GM23248 (cell line): ENCODE measurements around the gene KRR1. TPM values are rescaled to one million over a fixed set of nuclear protein-coding genes. Genes with fewer than 3 reads are reported as not detected.
"Not testable (repeated sequence)": the region's sequence is repeated elsewhere in the genome, so short reads cannot be mapped to it uniquely, and the experiment has no call there.

Experiments used
- DNase-seq: peaks from one replicate; pipeline ENCODE4 v3.0.0-alpha.2; 2015
- H2AFZ ChIP-seq: fragments of 200-600 bp; sonication (generic); 2 replicates; pipeline ENCODE4 v1.6.1; 2016; ENCODE audit warnings: antibody characterized with exemption
- H3F3A ChIP-seq: fragments of 200-600 bp; sonication (generic); 2 replicates; pipeline ENCODE4 v1.6.1; 2016; ENCODE audit warnings: mild to moderate bottlenecking, antibody characterized with exemption, mixed run types; ENCODE audit not compliant: insufficient read depth
- H3K27ac ChIP-seq: fragments of 200-600 bp; sonication (generic); 2 replicates; pipeline ENCODE4 v1.5.1; 2016; ENCODE audit warnings: mild to moderate bottlenecking
- H3K27me3 ChIP-seq: fragments of 200-600 bp; sonication (generic); replicated peaks from 2 replicates; pipeline ENCODE4 v1.6.1; 2016; ENCODE audit warnings: mild to moderate bottlenecking; ENCODE audit not compliant: insufficient read depth
- H3K36me3 ChIP-seq: fragments of 200-600 bp; sonication (generic); 2 replicates; pipeline ENCODE4 v1.6.1; 2016; ENCODE audit warnings: low read depth, mild to moderate bottlenecking
- H3K4me1 ChIP-seq: fragments of 200-600 bp; sonication (generic); 2 replicates; pipeline ENCODE4 v1.6.1; 2016; ENCODE audit warnings: mild to moderate bottlenecking; ENCODE audit not compliant: insufficient read depth
- H3K4me2 ChIP-seq: fragments of 200-600 bp; sonication (generic); one replicate; pipeline ENCODE4 v1.6.1; 2016; ENCODE audit warnings: mild to moderate bottlenecking; ENCODE audit not compliant: unreplicated experiment
- H3K4me3 ChIP-seq: fragments of 200-600 bp; sonication (generic); 2 replicates; pipeline ENCODE4 v1.5.1; 2016; ENCODE audit warnings: mild to moderate bottlenecking
- H3K79me2 ChIP-seq: fragments of 200-600 bp; sonication (generic); 2 replicates; pipeline ENCODE4 v1.6.1; 2016; ENCODE audit warnings: mild to moderate bottlenecking; ENCODE audit not compliant: insufficient read depth
- H3K9ac ChIP-seq: fragments of 200-600 bp; sonication (generic); 2 replicates; pipeline ENCODE4 v1.6.1; 2016; ENCODE audit warnings: mild to moderate bottlenecking
- H3K9me2 ChIP-seq: fragments of 200-600 bp; sonication (generic); 2 replicates; pipeline ENCODE4 v1.6.1; 2016; ENCODE audit warnings: mixed run types, mild to moderate bottlenecking, moderate library complexity; ENCODE audit not compliant: insufficient read depth
- H3K9me3 ChIP-seq: fragments of 200-600 bp; sonication (generic); one replicate; pipeline ENCODE4 v1.6.1; 2017; ENCODE audit warnings: low read depth
- H4K20me1 ChIP-seq: fragments of 200-600 bp; sonication (generic); 2 replicates; pipeline ENCODE4 v1.6.0; 2016; ENCODE audit not compliant: insufficient read depth
- EZH2 ChIP-seq: fragments of 200-600 bp; sonication (generic); IDR thresholded peaks from 2 replicates; pipeline ENCODE4 v1.6.1; 2018; ENCODE audit warnings: antibody characterized with exemption, mild to moderate bottlenecking; ENCODE audit not compliant: insufficient read depth, poor library complexity, severe bottlenecking
- EZH2phosphoT487 ChIP-seq: fragments of 200-600 bp; sonication (generic); IDR thresholded peaks from 2 replicates; pipeline ENCODE4 v1.6.1; 2018; ENCODE audit warnings: antibody characterized with exemption, moderate library complexity, mild to moderate bottlenecking, low read depth; ENCODE audit not compliant: insufficient read depth
- WGBS, 2 experiments: methylation state at CpG; one replicate each; pipeline ENCODE4 v1.1.6; 2015 to 2017; ENCODE audit warnings: low lambda C conversion rate in 2 of 2, low coverage in 1 of 2; ENCODE audit errors: missing lambda C conversion rate in 2 of 2; 5-methylcytosine and 5-hydroxymethylcytosine counted together
- in situ Hi-C: fragments of 300-500 bp; cut with MboI; formaldehyde crosslinking; loops from 2 replicates; pipeline ENCODE4 v1.15.0; 2020
- polyA plus RNA-seq: library from polyadenylated mRNA; unstranded; fragments of >200 nt; fragmentation: Nextera tagmentation; extraction: Ambion mirVana; gene quantifications from 2 replicates; pipeline ENCODE4 v1.2.1, GENCODE V29; 2016
- total RNA-seq: library from RNA; depleted of rRNA; stranded (reverse); fragments of >200 nt; shearing (Covaris generic); gene quantifications from 2 replicates; pipeline ENCODE4 v1.2.3, GENCODE V29; 2014

KRR1 gene
- total and polyA plus RNA-seq, 2 experiments from 2014 or later = 37.4 to 45.3 TPM

- Histone ChIP-seq H3K4me3 (no peak overlapping the region), H2AFZ (no peak overlapping the region), H3K27me3 (no peaks in the 10 kb centered on the region), H3K4me1 (peaks cover 15% of the 10 kb centered on the region), H3K27ac (no peak overlapping the region), H3K79me2 (no peaks in the 10 kb centered on the region), H3K36me3 (no peaks in the 10 kb centered on the region), H3F3A (peaks cover 13% of the 10 kb centered on the region), H3K9me2 (no peaks in the 10 kb centered on the region), H3K9ac (no peak overlapping the region), H3K9me3 (no peaks in the 10 kb centered on the region), H4K20me1 (no peaks in the 10 kb centered on the region), H3K4me2 (no peak overlapping the region)
- DNase-seq = no peak
- in situ Hi-C loops = no loop called here
- 54 to 66% methylated on average over 2 of the region's 2 CpGs for WGBS, 2 experiments
- TF ChIP-seq EZH2 (no peak), EZH2phosphoT487 (no peak)
These were observed 37.3 kb downstream of the KRR1 start for GRCh38 chr12:75474116-75474515.

- no peaks in the 10 kb centered on the region for H3K4me1 ChIP-seq
- no peak overlapping the region for H3K27ac ChIP-seq
- no peaks in the 10 kb centered on the region for H3K79me2 ChIP-seq
- no peak overlapping the region for H3K4me3 ChIP-seq
- H3K9me2 ChIP-seq = no peaks in the 10 kb centered on the region
- no peak overlapping the region for H2AFZ ChIP-seq
- no peaks in the 10 kb centered on the region for H3K36me3 ChIP-seq
- in situ Hi-C loops = no loop called here
- H3K9me3 ChIP-seq = no peaks in the 10 kb centered on the region
- no peak overlapping the region for H3K4me2 ChIP-seq
- H3K27me3 ChIP-seq = no peaks in the 10 kb centered on the region
- no peaks in the 10 kb centered on the region for H3F3A ChIP-seq
- TF ChIP-seq EZH2phosphoT487 (no peak), EZH2 (no peak)
- H4K20me1 ChIP-seq = no peaks in the 10 kb centered on the region
- no peak overlapping the region for H3K9ac ChIP-seq
- DNase-seq = no peak
- WGBS, 2 experiments = 77 to 81% methylated on average over 6 of the region's 6 CpGs
These were observed 39.2 kb downstream of the KRR1 start for GRCh38 chr12:75471902-75472890.

- H3K36me3 ChIP-seq = no peaks in the 10 kb centered on the region
- H3K4me3 ChIP-seq = no peak overlapping the region
- H3K4me1 ChIP-seq = peaks cover 7% of the 10 kb centered on the region; the same call in 1 of the 2 replicates
- TF ChIP-seq EZH2phosphoT487 (no peak), EZH2 (no peak)
- no peaks in the 10 kb centered on the region for H4K20me1 ChIP-seq
- H3K9ac ChIP-seq = no peak overlapping the region
- no peak overlapping the region for H2AFZ ChIP-seq
- no peaks in the 10 kb centered on the region for H3K27me3 ChIP-seq
- no peak overlapping the region for H3K27ac ChIP-seq
- in situ Hi-C loops = no loop called here
- no peaks in the 10 kb centered on the region for H3K9me2 ChIP-seq
- H3K79me2 ChIP-seq = no peaks in the 10 kb centered on the region
- H3F3A ChIP-seq = peaks cover 8% of the 10 kb centered on the region
- H3K9me3 ChIP-seq = peaks cover 3% of the 10 kb centered on the region
- H3K4me2 ChIP-seq = peak overlapping the region; percentile 37
- DNase-seq = no peak
These were observed 51.2 kb downstream of the KRR1 start for GRCh38 chr12:75460204-75460603.

- WGBS, 2 experiments = 93 to 94% methylated on average over 3 of the region's 3 CpGs
- no peak for DNase-seq
- Histone ChIP-seq H3K36me3 (no peaks in the 10 kb centered on the region), H3K27ac (no peak overlapping the region), H3K27me3 (no peaks in the 10 kb centered on the region), H3F3A (peaks cover 8% of the 10 kb centered on the region), H3K9ac (no peak overlapping the region), H3K4me3 (no peak overlapping the region), H3K9me3 (peaks cover 3% of the 10 kb centered on the region), H3K79me2 (no peaks in the 10 kb centered on the region), H2AFZ (no peak overlapping the region), H3K9me2 (no peaks in the 10 kb centered on the region; the same call in 1 of the 2 replicates), H3K4me1 (peaks cover 7% of the 10 kb centered on the region; the same call in 1 of the 2 replicates), H3K4me2 (no peak overlapping the region), H4K20me1 (no peaks in the 10 kb centered on the region)
- TF ChIP-seq EZH2 = no peak
- TF ChIP-seq EZH2phosphoT487 = no peak
- in situ Hi-C loops = no loop called here
These were observed 51.7 kb downstream of the KRR1 start for GRCh38 chr12:75459755-75460154.

GRCh38 chr12:75457866-75458265, 53.5 kb downstream of the KRR1 start:
- H3K9ac ChIP-seq, H3K4me3 ChIP-seq, H3K36me3 ChIP-seq, DNase-seq, H3K4me2 ChIP-seq, H3K4me1 ChIP-seq, H3K9me3 ChIP-seq, H3K9me2 ChIP-seq, H3K27ac ChIP-seq, H4K20me1 ChIP-seq, in situ Hi-C loops, H3K79me2 ChIP-seq, H3K27me3 ChIP-seq, H2AFZ ChIP-seq, H3F3A ChIP-seq: not testable (repeated sequence)
- WGBS, 2 experiments = 89 to 92% methylated on average over 9 of the region's 9 CpGs
